SK-N-SH treated with all-trans-retinoic acid at 6 μM for 48 hours (cell line): ENCODE measurements around the gene HSD17B1.
"Not testable (repeated sequence)": the region's sequence is repeated elsewhere in the genome, so short reads cannot be mapped to it uniquely, and the experiment has no call there.

Experiments
- ATAC-seq: fragments of 200-7000 bp; cut with Tn5 transposase; 3 replicates; pipeline ENCODE4 v1.9.1; 2020; ENCODE audit warnings: mild to moderate bottlenecking, moderate library complexity
- ARNTL ChIP-seq: fragments of 450-650 bp; formaldehyde crosslinking; IDR thresholded peaks from 2 replicates; pipeline ENCODE4 v1.5.0; 2020; ENCODE audit warnings: low read depth, mild to moderate bottlenecking, moderate library complexity, borderline replicate concordance
- BACH2 ChIP-seq: fragments of 250-450 bp; sonication (Bioruptor Pico); IDR thresholded peaks from 2 replicates; pipeline ENCODE4 v1.9.0; 2021; ENCODE audit warnings: mild to moderate bottlenecking, borderline replicate concordance
- CSDC2 ChIP-seq: fragments of 250-450 bp; sonication (Bioruptor Pico); IDR thresholded peaks from 2 replicates; pipeline ENCODE4 v1.5.0; 2020; ENCODE audit warnings: mild to moderate bottlenecking, moderate library complexity
- ESRRG ChIP-seq: fragments of 250-450 bp; sonication (Bioruptor Pico); IDR thresholded peaks from 2 replicates; pipeline ENCODE4 v1.6.1; 2021; ENCODE audit warnings: mild to moderate bottlenecking
- GLIS3 ChIP-seq: fragments of 250-450 bp; sonication (Bioruptor Pico); IDR thresholded peaks from 2 replicates; pipeline ENCODE4 v1.5.0; 2020; ENCODE audit warnings: mild to moderate bottlenecking, moderate library complexity
- ISL1 ChIP-seq: fragments of 250-450 bp; sonication (Bioruptor Pico); IDR thresholded peaks from 2 replicates; pipeline ENCODE4 v2.1.2; 2022; ENCODE audit warnings: mild to moderate bottlenecking, moderate library complexity
- OSR1 ChIP-seq: fragments of 250-450 bp; sonication (Bioruptor Pico); IDR thresholded peaks from 2 replicates; pipeline ENCODE4 v1.8.0; 2022; ENCODE audit warnings: moderate library complexity, mild to moderate bottlenecking, inconsistent platforms
- PPARA ChIP-seq: fragments of 250-450 bp; sonication (Bioruptor Pico); IDR thresholded peaks from 2 replicates; pipeline ENCODE4 v1.5.0; 2020; ENCODE audit warnings: mild to moderate bottlenecking, borderline replicate concordance
- RARB ChIP-seq: fragments of 250-450 bp; sonication (Bioruptor Pico); IDR thresholded peaks from 2 replicates; pipeline ENCODE4 v1.8.0; 2021; ENCODE audit warnings: mild to moderate bottlenecking, moderate library complexity
- TOX ChIP-seq: fragments of 250-450 bp; sonication (Bioruptor Pico); IDR thresholded peaks from 2 replicates; pipeline ENCODE4 v1.8.0; 2021; ENCODE audit warnings: mild to moderate bottlenecking, moderate library complexity, borderline replicate concordance
- ZC3H10 ChIP-seq: fragments of 250-450 bp; sonication (Bioruptor Pico); IDR thresholded peaks from 2 replicates; pipeline ENCODE4 v1.5.1; 2021; ENCODE audit warnings: mild to moderate bottlenecking, moderate library complexity
- ZFP3 ChIP-seq: fragments of 250-450 bp; sonication (Bioruptor Pico); IDR thresholded peaks from 2 replicates; pipeline ENCODE4 v1.5.0; 2020; ENCODE audit warnings: mild to moderate bottlenecking, moderate library complexity
- ZFP30 ChIP-seq: fragments of 450-650 bp; formaldehyde crosslinking; IDR thresholded peaks from 2 replicates; pipeline ENCODE4 v1.5.0; 2022; ENCODE audit warnings: mild to moderate bottlenecking, moderate library complexity
- ZNF565 ChIP-seq: fragments of 450-650 bp; formaldehyde crosslinking; conservative IDR thresholded peaks from 2 replicates; pipeline ENCODE4 v1.5.0; 2020; ENCODE audit warnings: low read depth, mild to moderate bottlenecking, moderate library complexity
- ZNF70 ChIP-seq: fragments of 450-650 bp; formaldehyde crosslinking; IDR thresholded peaks from 2 replicates; pipeline ENCODE4 v1.5.0; 2020; ENCODE audit warnings: mild to moderate bottlenecking, moderate library complexity
- TF ChIP-seq, protein P1 (sequence below): fragments of 250-450 bp; sonication (Bioruptor Pico); IDR thresholded peaks from 2 replicates; pipeline ENCODE4 v1.8.0; 2020; ENCODE audit warnings: mild to moderate bottlenecking, moderate library complexity, borderline replicate concordance
- TF ChIP-seq, protein P2 (sequence below): fragments of 250-450 bp; sonication (Bioruptor Pico); IDR thresholded peaks from 2 replicates; pipeline ENCODE4 v1.8.0; 2021; ENCODE audit warnings: low read depth, mild to moderate bottlenecking, moderate library complexity, borderline replicate concordance
- TF ChIP-seq, protein P3 (sequence below): fragments of 250-450 bp; sonication (Bioruptor Pico); IDR thresholded peaks from 2 replicates; pipeline ENCODE4 v1.5.1; 2020; ENCODE audit warnings: low read depth, mild to moderate bottlenecking, moderate library complexity
- TF ChIP-seq, protein P4 (sequence below): fragments of 250-450 bp; sonication (Bioruptor Pico); IDR thresholded peaks from 2 replicates; pipeline ENCODE4 v1.5.0; 2020; ENCODE audit warnings: mild to moderate bottlenecking, moderate library complexity

HSD17B1 gene, protein sequence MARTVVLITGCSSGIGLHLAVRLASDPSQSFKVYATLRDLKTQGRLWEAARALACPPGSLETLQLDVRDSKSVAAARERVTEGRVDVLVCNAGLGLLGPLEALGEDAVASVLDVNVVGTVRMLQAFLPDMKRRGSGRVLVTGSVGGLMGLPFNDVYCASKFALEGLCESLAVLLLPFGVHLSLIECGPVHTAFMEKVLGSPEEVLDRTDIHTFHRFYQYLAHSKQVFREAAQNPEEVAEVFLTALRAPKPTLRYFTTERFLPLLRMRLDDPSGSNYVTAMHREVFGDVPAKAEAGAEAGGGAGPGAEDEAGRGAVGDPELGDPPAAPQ

DNA sequence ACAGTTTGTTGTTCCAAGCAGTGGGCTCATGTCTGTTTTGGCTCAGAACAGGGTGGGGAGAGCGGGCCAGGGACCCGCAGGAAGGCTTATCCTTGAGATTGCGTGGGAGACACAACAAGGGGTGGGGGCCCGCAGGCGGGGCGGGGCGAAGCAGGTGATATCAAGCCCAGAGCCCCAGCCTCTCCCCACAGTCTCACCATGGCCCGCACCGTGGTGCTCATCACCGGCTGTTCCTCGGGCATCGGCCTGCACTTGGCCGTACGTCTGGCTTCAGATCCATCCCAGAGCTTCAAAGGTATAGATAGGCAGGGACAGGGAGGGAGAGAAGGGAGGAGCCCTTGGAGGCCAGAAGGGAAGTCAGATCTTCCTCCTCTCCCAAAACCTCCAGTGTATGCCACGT is at the start of gene HSD17B1:
Gene HSD17B1 (plus strand): TSS at position 188 of the 400 bp plus-strand sequence. CDS start 11 bp downstream, at position 199.
- not testable (repeated sequence) for ATAC-seq

DNA sequence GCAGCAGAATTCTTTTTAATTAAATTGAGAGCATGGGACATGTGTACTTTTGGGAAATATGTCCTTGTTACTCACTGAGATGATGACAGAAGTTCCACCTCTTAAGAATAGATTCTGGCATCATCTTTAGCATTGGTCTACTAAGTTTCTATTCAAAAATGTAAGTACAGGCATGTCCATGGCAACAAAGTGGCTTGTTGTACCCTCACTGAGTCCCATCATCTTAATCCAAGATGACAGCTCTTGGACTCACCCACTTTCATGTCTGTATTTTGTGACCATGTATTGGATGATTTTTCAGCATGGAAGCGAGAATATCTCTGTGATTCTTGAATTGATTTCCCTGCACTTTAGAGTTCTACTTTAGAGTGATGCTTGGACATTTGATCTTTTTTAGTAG is 49.8 kb upstream of the HSD17B1 start:
- TF ChIP-seq ISL1: no peak
- TF ChIP-seq, protein P1, sequence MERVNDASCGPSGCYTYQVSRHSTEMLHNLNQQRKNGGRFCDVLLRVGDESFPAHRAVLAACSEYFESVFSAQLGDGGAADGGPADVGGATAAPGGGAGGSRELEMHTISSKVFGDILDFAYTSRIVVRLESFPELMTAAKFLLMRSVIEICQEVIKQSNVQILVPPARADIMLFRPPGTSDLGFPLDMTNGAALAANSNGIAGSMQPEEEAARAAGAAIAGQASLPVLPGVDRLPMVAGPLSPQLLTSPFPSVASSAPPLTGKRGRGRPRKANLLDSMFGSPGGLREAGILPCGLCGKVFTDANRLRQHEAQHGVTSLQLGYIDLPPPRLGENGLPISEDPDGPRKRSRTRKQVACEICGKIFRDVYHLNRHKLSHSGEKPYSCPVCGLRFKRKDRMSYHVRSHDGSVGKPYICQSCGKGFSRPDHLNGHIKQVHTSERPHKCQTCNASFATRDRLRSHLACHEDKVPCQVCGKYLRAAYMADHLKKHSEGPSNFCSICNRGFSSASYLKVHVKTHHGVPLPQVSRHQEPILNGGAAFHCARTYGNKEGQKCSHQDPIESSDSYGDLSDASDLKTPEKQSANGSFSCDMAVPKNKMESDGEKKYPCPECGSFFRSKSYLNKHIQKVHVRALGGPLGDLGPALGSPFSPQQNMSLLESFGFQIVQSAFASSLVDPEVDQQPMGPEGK (CRISPR knock-in tag): no peak
- peak; percentile 66 for ATAC-seq

DNA sequence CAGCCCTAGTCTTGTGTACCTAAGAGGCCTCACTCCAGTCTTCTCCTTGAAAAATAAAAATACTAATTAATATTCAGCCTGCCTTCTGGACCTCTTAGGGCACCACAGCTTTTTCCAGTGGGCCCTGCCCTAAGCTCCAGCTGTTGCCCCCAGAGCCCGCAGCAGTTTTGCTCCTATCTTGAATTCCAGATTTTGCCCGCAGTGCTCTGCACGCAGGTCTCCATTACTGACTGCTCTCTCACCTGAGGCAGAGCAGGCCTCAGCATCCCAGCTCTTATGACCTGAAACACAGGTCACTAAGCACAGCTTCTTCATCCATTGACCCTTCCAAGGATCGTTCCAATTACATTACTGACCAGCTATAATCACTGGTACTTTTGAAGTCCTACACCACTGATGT is 45.1 kb upstream of the HSD17B1 start:
- no peak for ATAC-seq
- TF ChIP-seq ARNTL (no peak), ZFP30 (no peak), PPARA (CRISPR knock-in tag) (no peak), TOX (CRISPR knock-in tag) (no peak)
- TF ChIP-seq, protein P1 (CRISPR knock-in tag): no peak

DNA sequence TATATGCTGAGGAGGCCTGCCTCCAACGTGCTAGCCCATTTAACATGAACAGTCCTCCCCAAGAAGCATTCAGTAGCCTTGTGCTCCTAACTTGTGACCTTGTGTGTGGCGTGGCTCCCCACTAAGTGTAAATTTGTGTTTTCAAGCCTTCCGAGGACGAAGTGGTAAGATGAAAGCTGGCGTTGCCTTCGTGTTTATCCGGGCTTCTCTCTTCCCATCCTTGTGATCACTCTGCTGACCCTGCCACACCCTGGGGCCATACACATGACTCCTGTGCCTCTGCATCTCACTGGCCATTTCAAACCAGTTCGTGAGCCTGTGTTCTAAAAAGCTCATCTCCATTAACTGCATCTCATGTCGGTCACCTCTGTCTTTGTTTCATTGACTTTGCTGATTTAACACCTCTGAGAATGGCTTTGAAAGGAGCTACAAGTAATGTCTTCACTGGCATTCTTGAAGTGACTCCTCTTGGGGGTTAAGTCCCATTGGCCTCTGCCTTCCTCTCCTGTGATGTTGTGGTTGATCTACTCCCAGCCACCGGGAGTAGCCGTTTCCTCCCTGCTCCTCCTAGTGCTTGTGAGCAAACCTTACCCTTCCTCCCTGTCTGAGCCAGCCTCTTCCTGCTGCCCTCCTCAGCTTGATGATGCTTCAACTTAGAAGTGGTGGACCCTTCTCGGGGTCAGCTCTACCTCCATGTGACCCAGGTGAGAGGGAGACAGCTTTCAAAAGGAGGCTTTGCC is 44.1 kb upstream of the HSD17B1 start:
- TF ChIP-seq ESRRG (CRISPR knock-in tag): no peak
- TF ChIP-seq, all 23 proteins: peak for 0

DNA sequence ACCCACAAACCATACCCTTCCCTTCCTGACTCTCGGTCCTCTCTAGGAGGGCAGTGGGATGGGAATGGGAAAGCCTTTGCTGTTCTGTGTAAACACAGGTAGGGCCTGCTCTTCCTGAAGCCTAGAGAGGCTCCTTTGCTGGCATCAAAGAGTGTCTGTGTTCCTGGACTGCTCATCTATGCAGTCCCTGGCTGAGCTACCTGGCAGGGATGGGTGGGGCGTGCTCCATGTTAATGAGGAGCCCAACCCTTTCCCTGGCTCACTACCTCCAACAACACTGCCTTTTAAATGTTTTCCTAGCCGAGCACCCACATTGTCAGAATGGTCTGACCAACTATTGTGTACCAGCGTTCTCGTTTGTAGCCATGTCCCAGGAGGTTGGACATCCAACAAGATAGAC is 43.3 kb upstream of the HSD17B1 start:
- no peak for ATAC-seq
- TF ChIP-seq BACH2 (CRISPR knock-in tag) (no peak), ISL1 (no peak), OSR1 (no peak), RARB (CRISPR knock-in tag) (no peak), ARNTL (no peak)

More for the DNA sequence above, 44.1 kb upstream of the HSD17B1 start:
- ATAC-seq: no peak

DNA sequence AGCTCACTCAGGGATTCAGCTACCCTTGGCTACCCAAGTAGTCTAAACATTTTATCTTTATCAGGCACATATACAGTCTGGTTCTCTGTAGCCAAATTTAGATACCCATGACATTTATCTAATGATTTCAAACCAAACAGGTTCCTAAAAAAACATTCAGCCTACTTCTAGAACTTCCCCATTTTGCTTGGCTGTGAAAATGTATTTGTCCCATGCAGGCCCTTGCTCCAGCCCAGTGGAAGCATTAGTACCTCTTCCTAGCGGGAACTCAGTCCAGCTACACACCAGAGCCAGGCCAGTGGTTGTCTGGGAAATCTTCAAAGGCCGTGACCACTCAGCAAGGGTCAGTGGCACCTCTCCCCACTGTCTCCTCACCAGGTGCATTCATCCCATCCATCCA is 42.9 kb upstream of the HSD17B1 start:
- TF ChIP-seq, protein P1 (CRISPR knock-in tag): no peak
- no peak for TF ChIP-seq PPARA (CRISPR knock-in tag)
- no peak for TF ChIP-seq RARB (CRISPR knock-in tag)
- TF ChIP-seq GLIS3 (CRISPR knock-in tag): no peak
- no peak for TF ChIP-seq ZC3H10 (CRISPR knock-in tag)
- no peak for TF ChIP-seq BACH2 (CRISPR knock-in tag)
- TF ChIP-seq ARNTL: no peak
- TF ChIP-seq, protein P2, sequence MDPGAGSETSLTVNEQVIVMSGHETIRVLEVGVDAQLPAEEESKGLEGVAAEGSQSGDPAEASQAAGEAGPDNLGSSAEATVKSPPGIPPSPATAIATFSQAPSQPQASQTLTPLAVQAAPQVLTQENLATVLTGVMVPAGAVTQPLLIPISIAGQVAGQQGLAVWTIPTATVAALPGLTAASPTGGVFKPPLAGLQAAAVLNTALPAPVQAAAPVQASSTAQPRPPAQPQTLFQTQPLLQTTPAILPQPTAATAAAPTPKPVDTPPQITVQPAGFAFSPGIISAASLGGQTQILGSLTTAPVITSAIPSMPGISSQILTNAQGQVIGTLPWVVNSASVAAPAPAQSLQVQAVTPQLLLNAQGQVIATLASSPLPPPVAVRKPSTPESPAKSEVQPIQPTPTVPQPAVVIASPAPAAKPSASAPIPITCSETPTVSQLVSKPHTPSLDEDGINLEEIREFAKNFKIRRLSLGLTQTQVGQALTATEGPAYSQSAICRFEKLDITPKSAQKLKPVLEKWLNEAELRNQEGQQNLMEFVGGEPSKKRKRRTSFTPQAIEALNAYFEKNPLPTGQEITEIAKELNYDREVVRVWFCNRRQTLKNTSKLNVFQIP (CRISPR knock-in tag): no peak
- TF ChIP-seq, protein P3, sequence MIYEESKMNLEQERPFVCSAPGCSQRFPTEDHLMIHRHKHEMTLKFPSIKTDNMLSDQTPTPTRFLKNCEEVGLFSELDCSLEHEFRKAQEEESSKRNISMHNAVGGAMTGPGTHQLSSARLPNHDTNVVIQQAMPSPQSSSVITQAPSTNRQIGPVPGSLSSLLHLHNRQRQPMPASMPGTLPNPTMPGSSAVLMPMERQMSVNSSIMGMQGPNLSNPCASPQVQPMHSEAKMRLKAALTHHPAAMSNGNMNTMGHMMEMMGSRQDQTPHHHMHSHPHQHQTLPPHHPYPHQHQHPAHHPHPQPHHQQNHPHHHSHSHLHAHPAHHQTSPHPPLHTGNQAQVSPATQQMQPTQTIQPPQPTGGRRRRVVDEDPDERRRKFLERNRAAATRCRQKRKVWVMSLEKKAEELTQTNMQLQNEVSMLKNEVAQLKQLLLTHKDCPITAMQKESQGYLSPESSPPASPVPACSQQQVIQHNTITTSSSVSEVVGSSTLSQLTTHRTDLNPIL (CRISPR knock-in tag): no peak
- TF ChIP-seq ZFP3 (CRISPR knock-in tag): no peak
- TF ChIP-seq OSR1: no peak
- no peak for TF ChIP-seq CSDC2 (CRISPR knock-in tag)
- TF ChIP-seq, protein P4, sequence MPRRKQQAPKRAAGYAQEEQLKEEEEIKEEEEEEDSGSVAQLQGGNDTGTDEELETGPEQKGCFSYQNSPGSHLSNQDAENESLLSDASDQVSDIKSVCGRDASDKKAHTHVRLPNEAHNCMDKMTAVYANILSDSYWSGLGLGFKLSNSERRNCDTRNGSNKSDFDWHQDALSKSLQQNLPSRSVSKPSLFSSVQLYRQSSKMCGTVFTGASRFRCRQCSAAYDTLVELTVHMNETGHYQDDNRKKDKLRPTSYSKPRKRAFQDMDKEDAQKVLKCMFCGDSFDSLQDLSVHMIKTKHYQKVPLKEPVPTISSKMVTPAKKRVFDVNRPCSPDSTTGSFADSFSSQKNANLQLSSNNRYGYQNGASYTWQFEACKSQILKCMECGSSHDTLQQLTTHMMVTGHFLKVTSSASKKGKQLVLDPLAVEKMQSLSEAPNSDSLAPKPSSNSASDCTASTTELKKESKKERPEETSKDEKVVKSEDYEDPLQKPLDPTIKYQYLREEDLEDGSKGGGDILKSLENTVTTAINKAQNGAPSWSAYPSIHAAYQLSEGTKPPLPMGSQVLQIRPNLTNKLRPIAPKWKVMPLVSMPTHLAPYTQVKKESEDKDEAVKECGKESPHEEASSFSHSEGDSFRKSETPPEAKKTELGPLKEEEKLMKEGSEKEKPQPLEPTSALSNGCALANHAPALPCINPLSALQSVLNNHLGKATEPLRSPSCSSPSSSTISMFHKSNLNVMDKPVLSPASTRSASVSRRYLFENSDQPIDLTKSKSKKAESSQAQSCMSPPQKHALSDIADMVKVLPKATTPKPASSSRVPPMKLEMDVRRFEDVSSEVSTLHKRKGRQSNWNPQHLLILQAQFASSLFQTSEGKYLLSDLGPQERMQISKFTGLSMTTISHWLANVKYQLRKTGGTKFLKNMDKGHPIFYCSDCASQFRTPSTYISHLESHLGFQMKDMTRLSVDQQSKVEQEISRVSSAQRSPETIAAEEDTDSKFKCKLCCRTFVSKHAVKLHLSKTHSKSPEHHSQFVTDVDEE: no peak
- no peak for TF ChIP-seq TOX (CRISPR knock-in tag)
- no peak for TF ChIP-seq ESRRG (CRISPR knock-in tag)
- no peak for TF ChIP-seq ZNF565
- no peak for TF ChIP-seq ISL1
- TF ChIP-seq ZNF70 (CRISPR knock-in tag): no peak
- ATAC-seq: no peak
